NCI-H1105 (cell line): ENCODE results near the gene CBLL1.

Experiments
- DNase-seq: peaks from one replicate; lab custom pipeline; 2025; lab: John Stamatoyannopoulos, UW

Gene CBLL1

GRCh38 chr7:107744345-107744750 is 406 bp downstream of the CBLL1 start:
- DNase-seq: no peak

DNA sequence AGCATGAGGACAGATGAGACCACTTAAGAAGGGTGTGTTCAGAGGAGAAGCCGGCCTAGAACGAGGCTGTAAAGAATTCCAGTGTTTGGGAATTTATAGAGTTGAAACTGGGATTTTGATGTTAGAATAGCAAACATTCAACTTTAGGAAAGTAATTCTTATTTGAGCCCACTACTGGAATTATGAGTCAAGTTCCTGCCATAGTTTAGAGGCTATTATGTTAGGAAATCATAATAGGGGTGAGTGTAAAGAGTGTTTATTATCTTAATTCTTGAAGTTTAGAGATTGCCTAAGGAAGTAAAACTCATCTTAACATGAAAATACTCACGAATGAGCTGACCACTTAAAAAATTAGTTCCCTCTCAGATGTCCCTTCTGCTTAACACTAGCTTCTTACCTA is 2.1 kb downstream of the CBLL1 start:
- no peak for DNase-seq

GRCh38 chr7:107751113-107751512 is 7.2 kb downstream of the CBLL1 start:
- no peak for DNase-seq

- no peak for DNase-seq
Observed at GRCh38 chr7:107754642-107755041, 10.7 kb downstream of the CBLL1 start.

DNA sequence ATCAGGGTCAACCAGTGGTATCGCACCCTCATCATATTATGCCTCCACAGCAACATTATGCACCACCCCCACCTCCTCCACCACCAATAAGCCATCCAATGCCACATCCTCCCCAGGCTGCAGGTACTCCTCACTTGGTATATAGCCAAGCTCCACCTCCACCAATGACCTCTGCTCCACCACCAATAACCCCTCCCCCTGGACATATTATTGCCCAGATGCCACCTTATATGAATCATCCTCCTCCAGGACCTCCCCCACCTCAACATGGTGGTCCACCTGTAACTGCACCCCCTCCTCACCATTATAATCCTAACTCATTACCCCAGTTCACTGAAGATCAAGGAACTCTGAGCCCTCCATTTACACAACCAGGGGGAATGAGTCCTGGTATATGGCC is 14.7 kb downstream of the CBLL1 start:
- DNase-seq: no peak

DNA sequence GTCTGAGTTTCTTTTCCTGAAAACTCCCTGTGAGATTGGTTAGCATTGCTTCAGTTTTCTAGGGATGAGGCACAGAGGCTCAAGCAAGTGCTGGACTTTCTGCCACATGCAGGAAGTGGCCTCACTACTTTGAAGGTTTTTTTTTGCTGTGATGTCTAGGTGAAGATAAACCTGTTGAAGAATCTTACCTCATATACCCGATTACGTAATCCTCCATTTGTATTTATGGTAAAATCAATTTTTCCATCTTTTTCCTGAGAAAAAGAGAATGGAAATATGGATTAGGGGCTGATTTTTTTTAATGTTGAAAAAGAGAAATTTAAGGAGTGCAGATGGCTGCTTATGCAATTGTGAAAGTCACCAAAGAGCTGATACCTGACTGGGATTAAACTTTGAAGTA is 23.4 kb downstream of the CBLL1 start:
- no peak for DNase-seq

GRCh38 chr7:107768263-107768662 is 24.3 kb downstream of the CBLL1 start:
- DNase-seq: no peak

DNA sequence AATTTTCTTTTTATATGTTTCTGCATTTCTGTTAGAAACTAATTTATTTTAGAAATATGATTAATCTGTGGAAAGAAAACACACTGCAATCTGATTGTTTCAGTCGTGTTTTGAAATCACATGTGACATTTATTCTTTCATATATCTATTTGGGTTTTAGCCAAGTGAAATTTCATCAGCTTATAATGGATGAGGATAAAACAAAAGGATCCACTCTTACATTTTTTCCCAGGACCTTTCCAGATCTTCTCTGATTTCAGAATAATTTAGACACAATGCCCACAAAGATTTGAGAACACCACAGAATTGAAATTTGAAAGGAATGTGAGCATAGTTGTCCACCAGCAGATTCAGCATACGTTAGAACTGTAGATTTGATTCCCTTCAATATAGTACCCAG is 29.1 kb downstream of the CBLL1 start:
- no peak for DNase-seq

- no peak for DNase-seq
Observed at GRCh38 chr7:107777702-107778101, 33.8 kb downstream of the CBLL1 start.

GRCh38 chr7:107778283-107778682 is 34.3 kb downstream of the CBLL1 start:
- no peak for DNase-seq

GRCh38 chr7:107779647-107780099 is 35.7 kb downstream of the CBLL1 start:
- DNase-seq: no peak

GRCh38 chr7:107782374-107782773 is 38.4 kb downstream of the CBLL1 start:
- no peak for DNase-seq

GRCh38 chr7:107783648-107784047 is 39.7 kb downstream of the CBLL1 start:
- DNase-seq: no peak

- no peak for DNase-seq
Observed at GRCh38 chr7:107785170-107785569, 41.2 kb downstream of the CBLL1 start.

DNA sequence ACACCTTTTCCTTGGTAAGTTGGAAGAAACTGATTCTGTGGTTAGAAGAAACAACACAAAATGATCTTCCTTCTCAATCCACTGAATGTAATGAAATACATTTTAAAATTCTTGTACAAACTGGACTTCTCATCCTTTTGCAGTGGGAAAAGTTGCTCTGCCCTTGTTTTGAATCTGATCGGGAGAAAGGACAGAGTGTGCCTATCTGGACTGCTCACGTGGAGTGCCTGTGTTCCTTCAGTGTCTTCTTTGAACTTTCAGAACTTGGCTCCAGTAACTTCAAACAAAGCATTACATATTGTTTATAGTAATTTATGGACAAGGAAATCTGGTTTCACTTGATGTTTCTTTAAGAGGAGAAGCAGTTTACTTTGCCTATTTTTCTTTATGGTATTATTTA is 42.0 kb downstream of the CBLL1 start:
- no peak for DNase-seq

DNA sequence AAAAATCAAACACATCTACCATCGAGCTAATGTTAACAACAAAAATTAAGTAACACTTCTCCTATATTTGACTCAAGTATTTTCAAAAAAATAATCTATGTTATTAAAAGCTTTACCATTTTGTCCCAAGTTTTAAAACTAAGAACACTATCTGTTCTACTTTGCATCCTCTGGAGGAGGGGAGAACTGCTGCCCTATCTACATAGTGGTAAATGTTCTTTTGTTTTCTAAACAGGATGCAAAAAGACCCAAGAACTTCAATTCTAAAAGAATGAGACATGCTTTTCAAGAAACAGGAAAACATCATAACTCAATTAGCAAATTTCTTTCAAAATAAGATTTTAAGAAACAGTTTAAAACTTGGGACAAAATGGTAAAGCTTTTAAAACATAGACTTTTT is 44.3 kb downstream of the CBLL1 start:
- no peak for DNase-seq

DNA sequence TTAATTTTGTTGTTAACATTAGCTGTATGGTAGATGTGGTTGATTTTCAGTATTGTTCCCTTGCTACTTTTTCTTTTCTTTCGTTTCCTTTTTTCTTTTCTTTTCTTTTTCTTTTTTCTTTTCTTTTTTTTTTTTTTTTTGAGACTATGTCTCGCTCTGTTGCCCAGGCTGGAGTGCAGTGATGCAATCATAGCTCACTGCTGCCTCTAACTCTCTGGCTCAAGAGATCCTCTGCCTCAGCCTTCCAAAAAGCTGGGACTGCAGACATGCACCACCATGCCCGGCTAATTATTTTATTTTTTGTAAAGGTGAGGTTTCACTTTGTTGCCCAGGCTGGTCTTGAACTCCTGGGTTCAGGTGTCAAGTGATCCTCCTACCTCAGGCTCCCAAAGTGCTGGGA is 44.7 kb downstream of the CBLL1 start:
- DNase-seq: no peak

- no peak for DNase-seq
Observed at GRCh38 chr7:107789647-107790046, 45.7 kb downstream of the CBLL1 start.

DNA sequence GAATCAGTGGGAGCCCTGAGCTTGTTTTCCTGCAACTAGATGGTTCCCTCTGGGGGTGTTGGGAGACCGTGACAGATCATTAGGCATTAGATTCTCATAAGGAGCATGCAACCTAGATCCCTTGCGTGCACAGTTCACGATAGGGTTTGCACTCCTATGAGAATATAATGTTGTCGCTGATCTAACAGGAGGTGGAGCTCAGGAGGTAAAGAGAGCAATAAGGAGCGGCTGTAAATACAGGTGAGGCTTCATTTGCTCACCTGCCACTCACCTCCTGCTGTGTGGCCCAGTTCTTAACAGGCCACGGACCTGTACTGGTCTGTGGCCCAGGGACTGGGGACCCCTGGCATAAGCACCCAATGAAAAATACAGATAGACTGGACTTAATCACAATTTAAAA is 48.4 kb downstream of the CBLL1 start:
- DNase-seq: no peak

DNA sequence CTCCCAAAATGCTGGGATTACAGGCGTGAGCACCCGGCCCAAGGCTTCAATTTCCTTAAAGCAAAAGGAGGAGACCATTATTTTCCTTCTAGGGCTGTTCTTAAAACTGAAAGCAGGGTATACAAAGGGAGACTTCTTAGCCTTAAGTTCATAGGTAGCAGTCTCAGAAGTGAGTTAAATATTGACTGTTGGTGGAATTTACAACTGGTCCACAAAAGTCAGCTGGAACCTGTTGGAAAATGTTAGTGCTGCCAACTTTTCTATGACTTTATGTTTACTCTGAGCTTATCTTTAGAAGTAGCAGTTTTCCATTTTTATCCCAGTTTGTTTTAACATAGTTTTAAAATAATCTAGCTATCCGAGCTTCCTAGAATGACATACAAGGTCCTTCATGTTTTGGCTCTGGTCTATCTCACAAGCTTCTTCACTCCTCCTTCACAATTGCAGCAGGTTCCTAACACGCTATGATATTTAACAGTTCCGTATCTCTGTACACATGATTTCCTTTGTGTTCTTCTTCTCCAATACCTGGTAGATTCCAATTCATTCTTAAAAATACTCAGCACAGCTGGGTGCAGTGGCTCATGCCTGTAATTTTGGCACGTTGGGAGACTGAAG is 55.8 kb downstream of the CBLL1 start:
- DNase-seq: no peak

GRCh38 chr7:107803009-107803610 is 59.2 kb downstream of the CBLL1 start, which contains the start of gene SLC26A3:
TSS of gene SLC26A3 (minus strand) at chr7:107803223. CDS start at chr7:107794509, 8,714 bp downstream.
- DNase-seq: no peak

- DNase-seq: no peak
Observed at GRCh38 chr7:107809179-107809578, 65.2 kb downstream of the CBLL1 start.

GRCh38 chr7:107810626-107811025 is 66.7 kb downstream of the CBLL1 start:
- no peak for DNase-seq
